SU-DHL-6 (cell line): ENCODE data around the gene IL10RB.

ENCODE experiments used
- H2AFZ ChIP-seq: fragments of 200-600 bp; sonication (generic); 2 replicates; pipeline ENCODE4 v1.6.1; 2014; ENCODE audit warnings: low read depth, mild to moderate bottlenecking, moderate library complexity, mixed read lengths, antibody characterized with exemption, low read length; ENCODE audit not compliant: severe bottlenecking
- H3F3A ChIP-seq: fragments of 200-600 bp; shearing (Covaris generic); 2 replicates; pipeline ENCODE4 v1.6.0; 2016; ENCODE audit warnings: antibody characterized with exemption, mild to moderate bottlenecking; ENCODE audit not compliant: insufficient read depth
- H3K27ac ChIP-seq: fragments of 200-600 bp; sonication (generic); 2 replicates; pipeline ENCODE4 v1.5.1; 2016; ENCODE audit warnings: low read depth, mild to moderate bottlenecking, low read length, moderate library complexity, mixed read lengths
- H3K27me3 ChIP-seq: fragments of 200-600 bp; sonication (generic), shearing (Covaris generic); 2 replicates; pipeline ENCODE4 v1.6.0; 2014; ENCODE audit warnings: mild to moderate bottlenecking, low read length
- H3K36me3 ChIP-seq: fragments of 200-600 bp; sonication (generic); 2 replicates; pipeline ENCODE4 v1.6.1; 2014; ENCODE audit warnings: mild to moderate bottlenecking, low read length, mixed read lengths
- H3K4me2 ChIP-seq: fragments of 300-600, 200-600 bp; shearing (Covaris generic), sonication (generic); 2 replicates; pipeline ENCODE4 v1.6.0; 2014; ENCODE audit warnings: low read length, low read depth, mild to moderate bottlenecking; ENCODE audit not compliant: poor library complexity, severe bottlenecking
- H3K4me3 ChIP-seq: fragments of 200-600 bp; sonication (generic); 2 replicates; pipeline ENCODE4 v1.5.1; 2014; ENCODE audit warnings: antibody characterized with exemption, low read length, mild to moderate bottlenecking, mixed read lengths; ENCODE audit not compliant: insufficient read depth, poor library complexity, severe bottlenecking
- H3K79me2 ChIP-seq: fragments of 200-600 bp; sonication (generic); 2 replicates; pipeline ENCODE4 v1.6.1; 2014; ENCODE audit warnings: mild to moderate bottlenecking, low read length, moderate library complexity; ENCODE audit not compliant: insufficient read depth
- H3K9ac ChIP-seq: fragments of 200-600 bp; sonication (generic); 2 replicates; pipeline ENCODE4 v1.7.0; 2014; ENCODE audit warnings: mild to moderate bottlenecking, low read length
- H3K9me2 ChIP-seq: fragments of 200-600 bp; sonication (generic); replicated peaks from 2 replicates; pipeline ENCODE4 v1.6.1; 2014; ENCODE audit warnings: low read length; ENCODE audit not compliant: insufficient read depth
- H3K9me3 ChIP-seq: fragments of 200-600 bp; sonication (generic); 2 replicates; pipeline ENCODE4 v1.6.1; 2014; ENCODE audit warnings: low read length, mixed read lengths; ENCODE audit not compliant: insufficient read depth
- H4K20me1 ChIP-seq: fragments of 200-600 bp; sonication (generic); 2 replicates; pipeline ENCODE4 v1.6.1; 2014; ENCODE audit warnings: low read depth, mild to moderate bottlenecking, antibody characterized with exemption, low read length, moderate library complexity, mixed read lengths
- EZH2phosphoT487 ChIP-seq: fragments of 200-600 bp; sonication (generic), shearing (Covaris generic); conservative IDR thresholded peaks from 2 replicates; pipeline ENCODE4 v1.6.1; 2018; ENCODE audit warnings: mild to moderate bottlenecking, antibody characterized with exemption, low read length, moderate library complexity, mixed read lengths
- TF ChIP-seq, protein P1 (sequence below): fragments of 200-600 bp; sonication (generic); IDR thresholded peaks from one replicate; pipeline ENCODE4 v1.5.1; 2017; ENCODE audit warnings: antibody characterized with exemption, mild to moderate bottlenecking, low read length, moderate library complexity; ENCODE audit not compliant: insufficient read depth, poor library complexity, severe bottlenecking

The IL10RB gene

DNA sequence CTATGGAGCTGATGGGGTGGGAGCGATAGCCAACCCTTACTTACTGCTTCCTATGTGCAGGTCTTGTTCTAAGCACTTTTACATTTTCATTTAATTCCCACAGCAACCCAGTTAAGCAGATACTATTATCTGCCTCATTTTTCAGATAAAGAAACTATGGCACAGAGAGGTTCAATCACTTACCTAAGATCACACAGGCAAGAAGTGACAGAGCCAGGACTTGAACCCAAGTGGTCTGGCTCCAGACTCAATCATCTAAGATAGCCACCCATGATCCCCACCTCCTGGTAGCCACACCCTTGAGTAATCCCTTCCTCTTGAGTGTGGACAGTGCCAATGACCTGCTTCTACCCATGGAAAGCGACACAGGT is 35.5 kb downstream of the IL10RB start:
- Histone ChIP-seq H3K4me2 (peak overlapping the region; percentile 48), H3K9ac (0 out of 2 replicates have a peak overlapping the region, but pooled peaks have one; percentile 33), H3K9me2 (no peaks in the 10 kb centered on the region), H3K79me2 (no peaks in the 10 kb centered on the region), H4K20me1 (no peaks in the 10 kb centered on the region), H3K9me3 (no peaks in the 10 kb centered on the region), H3F3A (peaks cover 13% of the 10 kb centered on the region), H3K36me3 (no peaks in the 10 kb centered on the region), H2AFZ (peak overlapping the region; percentile 60), H3K27ac (peak overlapping the region; percentile 69), H3K4me3 (peak overlapping the region; percentile 16), H3K27me3 (no peaks in the 10 kb centered on the region)
- TF ChIP-seq, protein P1, sequence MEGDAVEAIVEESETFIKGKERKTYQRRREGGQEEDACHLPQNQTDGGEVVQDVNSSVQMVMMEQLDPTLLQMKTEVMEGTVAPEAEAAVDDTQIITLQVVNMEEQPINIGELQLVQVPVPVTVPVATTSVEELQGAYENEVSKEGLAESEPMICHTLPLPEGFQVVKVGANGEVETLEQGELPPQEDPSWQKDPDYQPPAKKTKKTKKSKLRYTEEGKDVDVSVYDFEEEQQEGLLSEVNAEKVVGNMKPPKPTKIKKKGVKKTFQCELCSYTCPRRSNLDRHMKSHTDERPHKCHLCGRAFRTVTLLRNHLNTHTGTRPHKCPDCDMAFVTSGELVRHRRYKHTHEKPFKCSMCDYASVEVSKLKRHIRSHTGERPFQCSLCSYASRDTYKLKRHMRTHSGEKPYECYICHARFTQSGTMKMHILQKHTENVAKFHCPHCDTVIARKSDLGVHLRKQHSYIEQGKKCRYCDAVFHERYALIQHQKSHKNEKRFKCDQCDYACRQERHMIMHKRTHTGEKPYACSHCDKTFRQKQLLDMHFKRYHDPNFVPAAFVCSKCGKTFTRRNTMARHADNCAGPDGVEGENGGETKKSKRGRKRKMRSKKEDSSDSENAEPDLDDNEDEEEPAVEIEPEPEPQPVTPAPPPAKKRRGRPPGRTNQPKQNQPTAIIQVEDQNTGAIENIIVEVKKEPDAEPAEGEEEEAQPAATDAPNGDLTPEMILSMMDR = no peak
- TF ChIP-seq EZH2phosphoT487 = no peak

DNA sequence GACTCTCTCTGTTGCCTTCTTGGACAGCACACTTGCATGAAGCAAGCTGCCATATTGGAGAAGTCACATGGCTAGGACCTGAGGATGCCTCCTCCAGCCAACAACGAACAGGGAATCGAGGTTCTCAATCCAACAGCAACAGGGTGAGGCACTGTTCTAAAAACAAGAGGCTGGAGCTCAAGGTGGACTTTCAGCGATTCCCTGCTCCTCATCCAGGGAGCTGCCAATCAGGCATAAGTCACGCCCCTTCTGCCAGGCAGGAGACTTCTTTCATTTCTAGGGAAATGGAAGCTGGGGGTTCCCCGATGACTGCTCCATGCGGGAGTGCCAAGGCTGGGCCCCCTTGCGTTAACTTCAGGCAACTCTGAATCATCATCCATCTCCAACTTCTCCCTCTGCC is 35.9 kb downstream of the IL10RB start:
- TF ChIP-seq EZH2phosphoT487 = no peak
- TF ChIP-seq, protein P1 = no peak
- Histone ChIP-seq H3K27me3 (no peaks in the 10 kb centered on the region), H3F3A (peaks cover 10% of the 10 kb centered on the region), H3K79me2 (no peaks in the 10 kb centered on the region), H3K36me3 (no peaks in the 10 kb centered on the region), H4K20me1 (no peaks in the 10 kb centered on the region), H3K4me2 (no peak overlapping the region), H3K9me2 (no peaks in the 10 kb centered on the region), H3K9me3 (no peaks in the 10 kb centered on the region), H3K9ac (no peak overlapping the region), H3K27ac (no peak overlapping the region; the same call in 1 of the 2 replicates), H2AFZ (no peak overlapping the region), H3K4me3 (no peak overlapping the region)

DNA sequence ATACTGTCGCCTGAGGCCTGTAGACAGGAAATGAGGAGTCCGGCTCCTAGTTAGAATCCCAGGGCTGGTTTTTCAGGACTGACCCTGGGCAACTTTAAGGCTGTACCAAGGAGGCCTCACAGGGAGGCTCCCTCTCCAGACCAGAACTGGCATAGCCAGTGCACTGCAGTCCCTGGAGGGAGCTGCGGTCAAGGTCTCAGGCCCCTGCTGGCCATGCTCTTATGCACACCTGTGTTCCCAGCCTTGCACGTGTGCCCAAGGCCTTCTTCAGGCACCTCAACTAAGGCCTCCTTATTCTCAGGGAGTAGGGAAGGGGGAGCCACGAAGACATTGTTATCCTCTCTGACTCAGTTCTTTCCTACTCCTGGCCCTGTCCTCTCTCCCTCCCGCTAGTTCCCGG is 36.6 kb downstream of the IL10RB start:
- Histone ChIP-seq H3K9ac (no peak overlapping the region), H3K9me3 (no peaks in the 10 kb centered on the region), H3K36me3 (no peaks in the 10 kb centered on the region), H4K20me1 (no peaks in the 10 kb centered on the region), H2AFZ (no peak overlapping the region), H3K27me3 (no peaks in the 10 kb centered on the region), H3K4me2 (no peak overlapping the region), H3K9me2 (no peaks in the 10 kb centered on the region), H3K27ac (no peak overlapping the region), H3F3A (peaks cover 3% of the 10 kb centered on the region; the same call in 1 of the 2 replicates), H3K79me2 (no peaks in the 10 kb centered on the region), H3K4me3 (no peak overlapping the region)
- no peak for TF ChIP-seq EZH2phosphoT487
- TF ChIP-seq, protein P1 = no peak

DNA sequence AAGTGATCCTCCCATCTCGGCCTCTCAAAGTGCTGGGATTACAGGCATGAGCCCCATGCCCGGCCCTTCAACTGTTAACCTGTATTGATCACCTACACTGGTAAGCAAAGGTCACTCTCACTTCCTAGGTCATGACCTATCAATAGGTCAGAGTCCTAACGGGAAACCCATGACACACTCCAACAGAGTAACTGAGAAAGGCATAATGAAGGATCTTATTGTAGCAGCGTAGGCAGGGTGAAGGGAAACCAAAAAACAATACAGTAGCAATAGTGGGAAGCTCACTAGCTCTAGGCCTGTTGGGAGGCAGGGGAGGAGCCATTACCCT is 39.1 kb downstream of the IL10RB start:
- Histone ChIP-seq H3K27me3 (no peaks in the 10 kb centered on the region), H3K4me3 (no peak overlapping the region), H3K79me2 (no peaks in the 10 kb centered on the region), H3K9me3 (no peaks in the 10 kb centered on the region), H2AFZ (no peak overlapping the region), H3K4me2 (no peak overlapping the region), H3K36me3 (no peaks in the 10 kb centered on the region), H3K9ac (no peak overlapping the region), H4K20me1 (no peaks in the 10 kb centered on the region), H3K27ac (no peak overlapping the region), H3K9me2 (no peaks in the 10 kb centered on the region), H3F3A (peaks cover 19% of the 10 kb centered on the region)
- TF ChIP-seq, protein P1 = no peak
- no peak for TF ChIP-seq EZH2phosphoT487
